GM21723 (cell line): ENCODE data around the gene USP6.
"Not testable (repeated sequence)": the region's sequence is repeated elsewhere in the genome, so short reads cannot be mapped to it uniquely, and the experiment has no call there.

Source experiments
- ATAC-seq: cut with Tn5 transposase; IDR thresholded peaks from one replicate; pipeline ENCODE4 v1.9.1; 2021; ENCODE audit warnings: mild to moderate bottlenecking, moderate library complexity; ENCODE audit not compliant: unreplicated experiment

Gene USP6

GRCh38 chr17:5134571-5134970 is 18.7 kb downstream of the USP6 start:
- ATAC-seq: not testable (repeated sequence)

DNA sequence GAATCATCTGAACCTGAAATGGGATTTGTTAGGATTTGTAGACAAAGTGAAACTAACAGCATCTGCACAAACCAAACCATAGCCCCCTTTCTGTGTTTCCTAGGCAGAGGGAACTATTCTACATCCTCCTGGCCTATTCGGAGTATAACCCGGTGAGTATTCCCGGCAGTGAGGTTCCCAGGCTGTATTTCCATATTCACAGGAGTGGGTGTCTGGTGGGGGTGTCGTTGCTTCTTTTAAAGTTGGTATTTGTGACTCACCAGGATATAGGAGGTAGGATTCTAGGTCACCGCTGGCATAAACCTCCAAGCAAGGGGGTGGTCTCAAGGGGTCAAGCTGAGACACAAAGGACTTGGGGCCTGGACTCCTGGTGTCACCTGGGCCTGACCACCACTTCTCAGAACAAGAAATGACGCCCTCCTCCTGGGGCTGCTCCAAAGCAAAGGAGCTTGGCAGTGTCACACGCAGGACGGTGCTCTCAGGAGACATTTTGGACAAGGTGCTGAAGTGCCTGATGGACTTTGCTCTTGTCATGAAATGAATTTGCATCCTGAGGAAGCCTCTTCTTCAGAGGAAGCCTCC is 19.4 kb downstream of the USP6 start:
- not testable (repeated sequence) for ATAC-seq

DNA sequence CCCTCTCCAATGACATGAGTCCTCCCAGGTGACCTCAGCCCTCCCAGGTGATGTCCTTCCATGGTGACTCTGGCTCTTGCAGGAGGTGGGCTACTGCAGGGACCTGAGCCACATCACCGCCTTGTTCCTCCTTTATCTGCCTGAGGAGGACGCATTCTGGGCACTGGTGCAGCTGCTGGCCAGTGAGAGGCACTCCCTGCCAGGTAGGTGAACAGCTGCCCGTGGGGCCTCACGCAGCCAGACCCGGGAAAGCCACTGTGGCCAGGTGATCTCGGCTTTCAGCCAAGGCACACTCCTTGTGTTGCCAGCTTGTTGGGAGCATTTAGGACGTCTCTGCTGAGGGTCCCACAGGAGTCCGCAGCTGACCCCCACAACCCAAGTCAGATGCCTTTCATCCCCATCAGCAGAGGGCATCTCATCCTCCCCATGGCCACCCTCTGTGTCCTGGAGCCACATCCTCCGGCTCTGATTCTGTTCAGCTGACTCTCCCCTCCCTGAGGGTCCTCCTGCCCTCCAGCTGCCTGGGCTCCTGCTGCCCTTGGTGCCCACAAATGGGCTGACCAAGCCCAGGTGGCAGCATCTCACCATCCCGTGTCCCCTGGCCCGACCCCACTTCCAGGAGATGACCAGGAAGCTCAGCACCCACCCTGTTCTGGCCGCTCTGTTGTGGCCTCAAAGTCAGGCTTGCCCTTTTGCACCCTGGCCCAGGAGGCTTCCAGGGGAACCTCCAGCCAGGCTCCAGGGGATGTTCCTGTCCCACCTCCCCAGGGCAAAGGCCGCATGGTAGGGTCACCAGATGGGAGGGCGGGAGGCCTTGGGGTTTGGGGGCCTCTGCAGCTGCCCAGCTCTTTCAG is 20.1 kb downstream of the USP6 start:
- ATAC-seq: no peak

- not testable (repeated sequence) for ATAC-seq
These were observed 21.0 kb downstream of the USP6 start for GRCh38 chr17:5136580-5137412.

DNA sequence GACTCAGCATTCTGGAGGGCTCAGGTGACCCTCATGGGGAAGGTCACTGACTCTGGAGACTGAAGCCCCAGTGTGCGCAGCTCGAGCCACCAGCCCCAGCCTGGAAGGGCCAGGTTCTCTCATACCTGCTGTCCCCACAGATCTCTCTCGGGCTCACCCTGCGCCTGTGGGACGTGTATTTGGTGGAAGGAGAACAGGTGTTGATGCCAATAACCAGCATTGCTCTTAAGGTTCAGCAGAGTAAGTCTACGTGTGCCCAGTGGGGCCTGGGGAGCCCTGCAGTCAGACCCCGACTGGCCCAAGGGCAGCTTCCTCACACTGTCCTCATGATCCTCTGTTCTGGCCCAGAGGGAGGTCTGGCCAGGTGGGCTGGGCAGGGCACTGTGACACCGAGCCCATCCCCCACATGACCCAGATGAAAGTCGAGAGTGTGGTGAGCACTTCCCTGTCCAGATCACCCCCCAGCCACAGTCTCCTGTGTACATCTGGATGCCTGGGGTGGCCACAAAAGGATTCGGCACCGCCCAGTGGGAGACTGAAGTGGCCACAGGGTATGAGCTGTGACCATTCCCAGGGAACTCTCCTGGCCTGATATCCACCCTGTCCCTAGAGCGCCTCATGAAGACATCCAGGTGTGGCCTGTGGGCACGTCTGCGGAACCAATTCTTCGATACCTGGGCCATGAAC is 21.8 kb downstream of the USP6 start:
- ATAC-seq: not testable (repeated sequence)

DNA sequence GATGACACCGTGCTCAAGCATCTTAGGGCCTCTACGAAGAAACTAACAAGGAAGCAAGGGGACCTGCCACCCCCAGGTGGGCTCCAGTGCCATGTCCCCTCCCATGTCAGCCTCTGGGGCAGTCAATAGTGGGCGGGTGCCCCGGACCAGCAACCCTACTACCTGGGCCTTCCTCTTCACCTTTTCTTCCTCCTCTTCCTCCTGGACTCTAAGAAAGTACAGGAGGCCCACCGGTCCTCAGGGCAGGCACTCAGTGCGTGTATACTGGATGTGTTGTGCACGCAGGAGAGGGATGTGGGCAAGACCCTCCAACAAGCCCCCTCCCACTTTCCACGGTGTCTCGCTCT is 22.3 kb downstream of the USP6 start:
- not testable (repeated sequence) for ATAC-seq

- no peak for ATAC-seq
These were observed 23.0 kb downstream of the USP6 start for GRCh38 chr17:5138616-5139457.

DNA sequence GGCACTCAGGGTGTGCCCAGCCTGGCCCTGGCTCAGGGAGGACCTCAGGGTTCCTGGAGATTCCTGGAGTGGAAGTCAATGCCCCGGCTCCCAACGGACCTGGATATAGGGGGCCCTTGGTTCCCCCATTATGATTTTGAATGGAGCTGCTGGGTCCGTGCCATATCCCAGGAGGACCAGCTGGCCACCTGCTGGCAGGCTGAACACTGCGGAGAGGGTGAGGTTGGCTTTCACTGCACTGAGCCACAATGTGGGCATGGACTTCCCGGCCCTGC is 23.6 kb downstream of the USP6 start:
- ATAC-seq: no peak

DNA sequence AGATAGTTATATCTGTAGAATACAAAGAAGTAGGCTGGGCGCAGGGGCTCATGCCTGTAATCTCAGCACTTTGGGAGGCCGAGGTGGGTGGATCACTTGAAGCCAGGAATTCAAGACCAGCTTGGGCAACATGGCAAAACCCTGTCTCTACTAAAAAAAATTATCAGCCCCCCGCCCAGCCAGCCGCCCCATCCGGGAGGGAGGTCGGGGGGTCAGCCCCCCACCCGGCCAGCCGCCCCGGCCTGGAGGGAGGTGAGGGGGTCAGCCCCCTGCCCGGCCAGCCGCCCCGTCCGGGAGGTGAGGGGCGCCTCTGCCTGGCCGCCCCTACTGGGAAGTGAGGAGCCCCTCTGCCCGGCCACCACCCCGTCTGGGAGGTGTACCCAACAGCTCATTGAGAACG is 27.0 kb downstream of the USP6 start:
- not testable (repeated sequence) for ATAC-seq

DNA sequence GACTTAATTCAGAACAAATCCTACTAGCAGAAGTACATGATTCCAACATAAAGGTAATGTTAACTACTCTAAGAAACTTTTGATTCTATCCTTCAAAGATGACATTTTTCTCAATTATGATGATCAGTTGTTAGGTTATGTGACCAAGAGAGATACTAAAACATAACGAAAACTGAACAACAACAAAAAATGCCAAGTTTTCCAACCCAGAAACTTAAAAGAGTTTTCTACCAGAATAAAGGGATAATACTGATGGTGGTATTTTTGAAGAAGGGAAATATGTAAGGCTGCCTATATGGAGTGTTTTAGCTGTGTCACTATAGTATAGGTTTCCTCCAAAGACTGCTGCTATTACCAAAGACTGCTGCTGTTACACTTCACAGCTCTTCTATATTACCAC is 30.3 kb downstream of the USP6 start:
- ATAC-seq: not testable (repeated sequence)

- ATAC-seq: not testable (repeated sequence)
These were observed 44.9 kb downstream of the USP6 start for GRCh38 chr17:5160702-5161101.

GRCh38 chr17:5161793-5162192 is 46.0 kb downstream of the USP6 start:
- ATAC-seq: not testable (repeated sequence)

- no peak for ATAC-seq
These were observed 48.6 kb downstream of the USP6 start for GRCh38 chr17:5164436-5164835.

DNA sequence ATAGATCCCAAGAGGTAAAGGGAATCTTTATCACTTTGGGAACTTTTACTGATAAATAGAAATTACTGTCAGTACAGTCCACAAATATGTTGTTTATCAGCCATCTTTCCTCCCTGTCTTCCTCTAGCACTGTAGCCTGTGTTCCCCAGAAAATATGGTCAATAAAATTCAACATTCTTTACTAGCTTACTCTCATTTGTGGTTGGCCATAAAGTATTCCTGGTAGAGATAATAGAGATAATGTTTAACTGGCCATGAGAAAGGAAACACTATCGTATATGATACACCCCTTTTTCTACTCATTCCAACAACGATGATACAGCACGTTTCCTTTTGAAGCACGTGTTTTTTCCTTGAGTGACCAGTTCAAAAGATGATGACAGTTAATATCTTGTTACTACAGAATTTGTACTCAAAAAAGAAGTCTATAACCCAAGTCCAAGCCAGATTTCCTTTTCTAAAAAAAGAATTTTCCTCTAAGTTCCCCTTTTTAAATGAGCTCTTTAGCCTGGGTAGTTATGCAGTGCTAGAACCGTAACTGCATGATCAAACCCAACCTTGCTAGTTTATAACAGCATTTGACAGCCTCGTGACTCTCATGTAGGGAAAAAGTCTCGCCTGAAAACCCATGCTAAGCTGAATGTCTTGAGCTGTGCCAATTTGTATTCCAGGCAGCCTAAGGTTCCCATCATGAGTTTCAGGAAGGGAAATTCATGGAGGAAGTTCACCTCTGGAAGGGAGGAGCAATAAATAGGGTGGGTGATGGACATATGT is 50.1 kb downstream of the USP6 start:
- not testable (repeated sequence) for ATAC-seq

GRCh38 chr17:5175027-5175426 is 59.2 kb downstream of the USP6 start:
- ATAC-seq: not testable (repeated sequence)

DNA sequence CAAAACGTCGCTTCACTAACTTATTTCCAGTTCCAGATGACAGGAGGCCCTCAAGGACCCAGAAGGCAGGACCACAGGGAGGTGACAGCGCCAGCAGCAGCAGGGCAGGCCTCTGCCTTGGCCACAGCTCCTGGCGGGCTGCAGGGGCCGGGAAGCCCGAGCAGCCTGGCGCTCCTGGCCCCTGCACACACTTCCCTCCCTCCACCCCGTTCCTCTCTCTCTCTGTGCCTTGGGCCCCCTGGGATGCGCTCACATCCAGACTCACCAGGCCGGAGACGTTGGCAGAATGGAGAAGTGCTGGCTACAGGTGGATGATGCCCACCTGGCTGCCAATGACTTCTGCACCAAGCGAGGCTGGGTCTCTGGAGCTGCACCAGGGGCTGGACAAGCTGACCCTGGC is 63.2 kb downstream of the USP6 start:
- ATAC-seq: no peak

DNA sequence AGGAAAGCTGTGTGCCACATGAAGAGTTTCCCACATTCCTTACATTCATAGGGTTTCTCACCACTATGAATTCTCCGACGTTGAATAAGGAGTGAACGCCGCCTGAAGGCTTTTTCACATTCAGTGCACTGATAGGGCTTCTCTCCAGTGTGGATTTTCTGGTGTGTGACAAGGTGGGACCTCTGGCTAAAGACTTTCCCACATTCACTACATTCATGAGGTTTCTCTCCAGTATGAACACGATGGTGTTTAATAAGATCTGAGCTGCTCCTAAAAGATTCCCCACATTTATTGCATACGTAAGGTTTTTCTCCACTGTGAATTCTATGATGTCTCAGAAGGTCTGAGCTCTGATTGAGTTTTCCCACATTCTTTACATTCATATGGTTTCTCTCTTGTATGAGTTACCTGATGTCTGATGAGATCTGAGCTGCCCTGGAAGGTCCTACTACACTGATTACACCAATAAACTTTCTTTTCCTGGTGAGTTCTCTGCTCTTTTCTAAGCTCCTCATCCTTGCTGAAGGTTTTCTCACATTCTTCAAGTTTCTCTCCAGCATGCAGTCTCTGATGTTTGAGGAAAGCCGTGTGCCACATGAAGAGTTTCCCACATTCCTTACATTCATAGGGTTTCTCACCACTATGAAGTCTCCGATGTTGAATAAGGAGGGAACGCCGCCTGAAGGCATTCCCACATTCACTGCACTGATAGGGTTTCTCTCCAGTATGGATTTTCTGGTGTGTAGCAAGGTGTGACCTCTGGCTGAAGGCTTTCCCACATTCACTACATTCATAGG is 65.9 kb downstream of the USP6 start:
- no peak for ATAC-seq

GRCh38 chr17:5182597-5183409 is 67.0 kb downstream of the USP6 start:
- no peak for ATAC-seq
